ENCODE measurements around the gene ATP5ME.

The ATP5ME gene

GRCh38 chr4:632926-633325 is 41.1 kb downstream of the ATP5ME start:
- peak; percentile 7 for DNase-seq

DNA sequence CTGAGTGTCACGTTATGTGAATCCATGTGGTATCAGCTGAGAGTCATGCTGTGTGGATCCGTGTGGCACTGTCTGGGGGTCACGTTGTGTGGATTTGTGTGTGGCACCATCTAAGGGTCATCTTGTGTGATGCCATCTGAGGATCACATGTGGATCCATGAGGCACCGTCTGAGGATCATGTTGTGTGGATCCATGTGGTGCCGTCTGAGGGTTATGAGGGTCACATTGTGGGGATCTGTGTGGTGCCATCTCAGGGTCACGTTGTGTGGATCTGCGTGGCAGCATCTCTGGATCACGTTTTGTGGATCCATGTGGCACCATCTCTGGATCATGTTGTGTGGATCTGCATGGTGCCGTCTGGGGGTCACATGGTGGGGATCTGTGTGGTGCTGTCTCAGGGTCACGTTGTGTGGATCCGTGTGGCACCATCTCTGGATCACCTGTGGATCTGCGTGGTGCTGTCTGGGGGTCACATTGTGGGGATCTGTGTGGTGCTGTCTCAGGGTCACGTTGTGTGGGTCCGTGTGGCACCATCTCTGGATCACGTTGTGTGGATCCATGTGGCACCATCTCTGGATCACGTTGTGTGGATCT is 41.8 kb downstream of the ATP5ME start:
- no peak for DNase-seq

DNA sequence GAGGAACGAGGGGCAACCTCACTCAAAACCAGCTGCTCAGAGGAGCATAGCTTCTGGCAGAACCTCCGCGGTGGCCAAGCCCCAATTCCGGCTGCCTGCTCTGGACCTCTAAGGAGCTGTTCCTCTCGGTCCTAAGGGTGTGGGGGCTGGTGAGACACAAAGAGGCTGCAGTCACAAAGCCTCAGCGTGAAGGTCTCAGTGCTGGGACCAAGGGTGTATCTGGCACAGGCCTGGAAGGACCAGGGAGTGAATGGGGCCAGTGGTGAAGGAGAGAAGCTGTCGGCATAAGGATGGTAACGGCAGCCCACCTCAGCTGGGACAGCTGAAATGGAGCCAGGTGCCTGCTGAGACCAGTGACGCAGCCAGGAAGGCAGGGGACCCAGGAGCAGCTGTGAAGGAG is 43.4 kb downstream of the ATP5ME start:
- no peak for DNase-seq

DNA sequence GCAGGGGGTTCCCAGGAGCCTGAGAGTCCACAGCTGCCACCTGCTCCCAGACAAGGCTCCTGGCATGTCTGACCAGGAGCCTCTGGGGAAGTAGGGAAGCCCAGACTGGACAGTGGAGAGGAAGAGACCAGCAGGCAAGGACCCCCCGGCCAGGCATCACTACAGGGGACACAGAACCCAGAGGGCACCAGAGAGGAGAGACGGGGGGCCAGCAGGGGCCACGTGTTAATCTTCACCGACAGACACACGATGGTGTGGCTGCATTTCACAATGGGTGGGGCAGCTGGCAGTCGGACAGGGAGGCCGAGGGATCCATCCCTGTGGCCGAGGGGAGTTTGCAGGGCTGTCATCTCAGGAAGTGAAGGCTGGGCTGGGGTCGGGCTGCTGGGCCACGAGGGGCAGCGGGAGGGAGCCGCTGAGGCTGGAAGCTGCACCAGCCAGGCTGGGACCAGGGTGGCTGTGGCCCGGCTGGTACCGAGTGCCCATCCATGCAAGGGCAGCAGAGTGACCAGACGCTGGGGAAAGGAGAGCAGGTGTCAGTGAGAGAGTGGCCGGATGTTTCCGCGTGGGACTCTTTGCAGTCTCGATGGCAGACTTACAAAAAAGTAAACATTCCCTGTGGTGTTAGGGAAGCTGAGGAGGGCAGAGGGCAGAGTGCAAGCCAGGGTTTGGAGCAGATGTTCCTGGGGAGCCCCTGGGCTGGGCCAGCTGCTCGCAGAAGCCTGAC is 44.0 kb downstream of the ATP5ME start:
- no peak for DNase-seq

DNA sequence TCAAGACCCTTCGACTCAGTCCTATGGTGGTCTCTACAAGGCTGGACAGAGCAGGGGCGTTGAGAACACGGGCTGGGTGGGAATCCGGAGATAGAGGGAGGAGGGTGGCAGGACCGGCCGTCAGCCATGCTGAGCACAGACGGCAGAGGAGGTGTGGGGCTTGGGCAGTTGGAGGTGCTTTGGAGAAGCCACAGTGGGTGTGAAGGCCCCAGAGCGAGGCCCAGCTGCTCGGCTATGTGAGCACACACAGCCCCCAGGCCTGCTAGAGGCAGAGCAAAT is 44.5 kb downstream of the ATP5ME start:
- no peak for DNase-seq

DNA sequence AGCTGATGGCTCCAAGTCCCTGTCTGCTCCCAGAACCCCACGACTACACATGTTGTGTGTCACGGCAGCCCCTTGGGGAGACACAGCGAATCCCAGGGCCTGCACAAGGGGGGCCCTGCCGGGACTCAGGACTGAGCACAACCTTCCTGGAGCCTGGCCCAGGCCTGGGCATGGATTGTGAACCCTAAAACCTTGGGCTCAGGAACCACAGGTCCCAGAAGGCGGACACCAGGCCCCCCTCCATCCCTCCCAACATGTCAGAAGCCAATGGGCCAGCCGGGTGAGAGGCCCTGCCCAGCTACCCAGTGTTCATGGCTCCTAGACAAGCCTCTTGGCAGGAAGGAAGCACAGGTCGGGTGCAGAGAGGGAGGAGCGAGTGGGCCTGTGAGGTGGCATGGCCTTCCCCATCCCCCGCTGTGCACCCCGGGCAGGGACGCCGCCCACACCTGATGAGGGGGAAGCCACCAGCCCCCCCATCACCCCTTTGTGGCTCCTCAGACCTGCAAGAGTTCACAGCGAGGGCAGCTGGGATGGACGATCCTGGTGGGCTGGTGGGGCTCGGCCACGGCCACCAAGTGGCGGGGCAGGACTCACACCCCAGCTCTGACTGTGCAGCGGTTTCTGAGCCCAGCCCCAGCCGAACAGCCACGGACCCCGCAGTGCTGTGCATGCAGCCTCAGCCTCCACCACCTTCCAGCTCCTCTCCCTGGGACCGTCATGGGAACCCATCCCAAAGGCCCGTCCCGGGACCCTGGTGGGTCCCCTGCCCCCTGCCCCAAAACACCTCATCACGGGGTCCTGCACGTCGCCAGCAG is 45.0 kb downstream of the ATP5ME start:
- no peak for DNase-seq

GRCh38 chr4:628311-628741 is 45.8 kb downstream of the ATP5ME start:
- no peak for DNase-seq

- DNase-seq: no peak
Measured at GRCh38 chr4:627347-628125, 46.5 kb downstream of the ATP5ME start.

DNA sequence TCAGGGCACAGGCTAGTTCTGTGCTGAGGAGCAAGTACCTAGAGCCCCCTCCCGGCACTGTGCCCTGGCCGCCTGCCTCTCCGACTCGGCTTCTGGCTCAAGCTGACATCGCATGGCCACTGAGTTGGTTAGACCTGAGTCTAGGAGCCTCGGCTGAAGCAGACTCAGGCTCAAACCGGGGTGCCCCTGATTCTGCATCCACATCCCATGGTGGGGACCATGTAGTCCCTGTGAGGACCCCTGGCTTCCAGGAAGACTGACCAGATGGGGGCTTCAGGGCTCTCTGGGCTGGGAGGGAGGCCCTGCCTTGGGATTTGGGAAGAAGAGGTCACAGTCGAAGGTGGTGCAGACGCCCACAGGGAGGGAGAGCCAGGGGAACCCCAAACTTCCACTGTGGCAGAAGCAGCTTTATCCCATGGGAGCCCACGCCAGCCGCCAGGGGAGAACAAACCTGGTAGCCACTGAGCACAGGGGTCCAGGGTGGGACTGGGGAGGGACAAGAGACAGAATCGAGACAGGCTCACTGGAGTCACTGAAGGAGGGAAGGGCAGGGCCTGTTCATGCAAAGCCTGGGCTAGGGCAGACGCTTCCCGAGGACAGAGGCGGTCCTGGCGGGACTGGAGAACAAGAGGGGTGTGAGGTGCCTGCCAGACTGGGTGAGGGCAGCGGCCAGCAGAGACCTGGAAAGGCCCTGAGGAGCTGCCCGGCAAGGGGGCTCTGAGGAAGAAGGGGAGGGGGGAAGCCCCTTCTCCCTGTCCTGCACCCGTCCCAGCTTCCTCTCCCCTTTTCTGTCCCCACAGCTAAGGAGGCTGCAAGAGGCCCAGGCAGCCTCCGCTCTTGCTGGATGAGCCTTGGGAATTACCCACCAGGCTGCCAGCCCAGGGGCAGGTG is 47.6 kb downstream of the ATP5ME start:
- DNase-seq: no peak

DNA sequence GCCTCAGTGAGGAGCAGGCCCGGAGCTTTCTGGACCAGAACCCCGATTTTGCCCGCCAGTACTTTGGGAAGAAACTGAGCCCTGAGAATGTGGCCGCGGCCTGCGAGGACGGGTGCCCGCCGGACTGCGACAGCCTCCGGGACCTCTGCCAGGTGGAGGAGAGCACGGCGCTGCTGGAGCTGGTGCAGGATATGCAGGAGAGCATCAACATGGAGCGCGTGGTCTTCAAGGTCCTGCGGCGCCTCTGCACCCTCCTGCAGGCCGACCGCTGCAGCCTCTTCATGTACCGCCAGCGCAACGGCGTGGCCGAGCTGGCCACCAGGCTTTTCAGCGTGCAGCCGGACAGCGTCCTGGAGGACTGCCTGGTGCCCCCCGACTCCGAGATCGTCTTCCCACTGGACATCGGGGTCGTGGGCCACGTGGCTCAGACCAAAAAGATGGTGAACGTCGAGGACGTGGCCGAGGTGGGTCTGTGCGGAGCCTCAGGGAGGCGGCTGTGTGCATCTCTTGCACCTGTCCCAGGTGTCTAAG is 48.4 kb downstream of the ATP5ME start:
- no peak for DNase-seq

DNA sequence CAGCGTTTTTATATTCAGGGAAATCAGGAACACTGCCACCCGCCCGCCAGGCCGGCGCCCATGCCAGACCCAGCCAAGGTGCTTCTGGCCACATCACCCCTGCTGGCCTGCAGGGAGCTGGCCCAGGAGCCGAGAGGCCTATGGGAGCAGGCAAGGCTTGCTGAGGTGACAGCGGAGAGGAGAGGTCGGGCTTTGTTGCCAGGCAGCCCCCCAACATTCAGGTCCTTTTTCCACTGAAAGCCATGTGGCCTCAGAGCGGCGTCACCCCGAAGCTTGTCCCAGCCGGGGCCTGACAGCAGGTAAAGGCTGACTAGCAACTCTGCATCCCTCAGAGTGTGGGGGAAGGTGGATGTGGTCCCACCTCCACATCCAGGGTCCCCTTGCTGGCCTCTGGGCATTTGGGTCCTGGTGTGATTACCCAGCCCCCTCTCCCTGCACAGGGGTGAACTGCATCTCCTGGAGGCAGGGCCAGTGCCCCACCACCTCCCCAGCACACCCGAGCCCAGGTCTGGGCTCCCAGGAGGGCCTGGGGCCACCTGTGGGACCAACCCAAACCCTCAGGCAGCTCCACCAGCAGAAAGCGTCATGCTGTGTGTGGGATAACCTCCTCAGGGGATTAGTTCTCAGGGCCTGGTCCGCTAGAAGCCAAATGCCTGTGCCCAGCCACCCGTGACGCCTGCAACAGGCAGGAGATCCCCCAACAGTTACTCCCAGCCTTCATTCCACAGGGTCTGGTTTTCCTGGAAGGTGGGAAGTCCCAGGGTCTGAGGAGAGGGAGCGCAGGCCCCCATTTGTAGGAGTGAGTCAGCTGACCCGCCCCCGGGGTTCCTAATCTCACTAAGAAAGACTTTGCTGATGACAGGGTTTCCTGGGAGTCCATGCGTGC is 49.1 kb downstream of the ATP5ME start, which contains the start of gene PDE6B:
PDE6B (plus strand) TSS at position 869 of the 886 bp plus-strand sequence. CDS start 54 bp downstream, outside the sequence.
- DNase-seq: no peak

GRCh38 chr4:623914-624566 is 50.0 kb downstream of the ATP5ME start:
- no peak for DNase-seq

GRCh38 chr4:622996-623913 is 50.8 kb downstream of the ATP5ME start:
- no peak for DNase-seq
